CD4-positive, alpha-beta T cell treated with Interleukin-6 at 100 ng/mL for 8 hours (primary cell): ENCODE results near the gene MON1B.
"Not testable (repeated sequence)": the region's sequence is repeated elsewhere in the genome, so short reads cannot be mapped to it uniquely, and the experiment has no call there.

Experiments
- DNase-seq: peaks from one replicate; pipeline ENCODE4 v3.0.0-alpha.2; 2020; ENCODE audit warnings: mixed read lengths, low spot score

Gene MON1B

GRCh38 chr16:77190478-77191258 lies at the start of gene MON1B:
TSS of gene MON1B (plus strand) at chr16:77191190. CDS start at chr16:77191486, 296 bp downstream.
- peak; percentile 96 for DNase-seq

- DNase-seq: no peak
These were observed 47.6 kb upstream of the MON1B start for GRCh38 chr16:77143364-77143763.

GRCh38 chr16:77148121-77148520 lies 42.9 kb upstream of the MON1B start:
- no peak for DNase-seq

GRCh38 chr16:77157346-77158058 lies 33.5 kb upstream of the MON1B start:
- no peak for DNase-seq

- DNase-seq: no peak
These were observed 32.7 kb upstream of the MON1B start for GRCh38 chr16:77158293-77158692.

- DNase-seq: no peak
These were observed 26.0 kb upstream of the MON1B start for GRCh38 chr16:77165006-77165405.

- DNase-seq: not testable (repeated sequence)
These were observed 25.3 kb upstream of the MON1B start for GRCh38 chr16:77165536-77166236.

- no peak for DNase-seq
These were observed 24.3 kb upstream of the MON1B start for GRCh38 chr16:77166726-77167125.

GRCh38 chr16:77168901-77169300 lies 22.1 kb upstream of the MON1B start:
- no peak for DNase-seq

GRCh38 chr16:77169650-77170236 lies 21.2 kb upstream of the MON1B start:
- DNase-seq: peak; percentile 12

- DNase-seq: no peak
These were observed 20.2 kb upstream of the MON1B start for GRCh38 chr16:77170805-77171204.

- DNase-seq: peak; percentile 38
These were observed 19.0 kb upstream of the MON1B start for GRCh38 chr16:77171745-77172635.

- no peak for DNase-seq
These were observed 18.0 kb upstream of the MON1B start for GRCh38 chr16:77172951-77173350.

GRCh38 chr16:77183137-77183536 lies 7.9 kb upstream of the MON1B start:
- DNase-seq: no peak

- not testable (repeated sequence) for DNase-seq
These were observed 4.7 kb upstream of the MON1B start for GRCh38 chr16:77186298-77186697.

GRCh38 chr16:77190190-77190477 lies 856 bp upstream of the MON1B start:
- DNase-seq: no peak

GRCh38 chr16:77191259-77191969 lies 424 bp downstream of the MON1B start:
- DNase-seq: no peak

GRCh38 chr16:77193377-77193776 lies 2.4 kb downstream of the MON1B start:
- no peak for DNase-seq

GRCh38 chr16:77194295-77195231 lies 3.6 kb downstream of the MON1B start:
- no peak for DNase-seq

GRCh38 chr16:77195411-77195810 lies 4.4 kb downstream of the MON1B start:
- no peak for DNase-seq
